OCI-LY3 (cell line): ENCODE results near the gene VWA3A.

Experiments
- CTCF ChIP-seq: fragments of 200-600, 300-600 bp; sonication (generic); IDR thresholded peaks from 2 replicates; pipeline ENCODE4 v1.5.1; 2014; ENCODE audit warnings: antibody characterized with exemption, low read length, low read depth
- EZH2phosphoT487 ChIP-seq: fragments of 200-600 bp; shearing (Covaris generic); IDR thresholded peaks from 2 replicates; pipeline ENCODE4 v1.6.1; 2018; ENCODE audit warnings: antibody characterized with exemption, mixed run types, low read depth

- no peak for TF ChIP-seq CTCF
- TF ChIP-seq EZH2phosphoT487, result no peak
These were observed 69.8 kb downstream of the VWA3A start, which contains the start of gene SDR42E2 for GRCh38 chr16:22161999-22162655.
